Karpas-422 (cell line): ENCODE results near the gene LMO1. TPM values are rescaled to one million over a fixed set of nuclear protein-coding genes. Genes with fewer than 3 reads are reported as not detected.

Source experiments
- DNase-seq: peaks from one replicate; pipeline ENCODE4 v3.0.0-alpha.2; 2015
- H2AFZ ChIP-seq: fragments of 200-600 bp; sonication (generic); 2 replicates; pipeline ENCODE4 v1.6.1; 2014; ENCODE audit warnings: antibody characterized with exemption, low read length, mixed read lengths
- H3K27ac ChIP-seq: fragments of 200-600 bp; sonication (generic); 2 replicates; pipeline ENCODE4 v1.5.1; 2014; ENCODE audit warnings: mild to moderate bottlenecking, low read length, moderate library complexity
- H3K27me3 ChIP-seq: fragments of 200-600 bp; sonication (generic); 2 replicates; pipeline ENCODE4 v1.6.1; 2014; ENCODE audit warnings: low read length, mixed read lengths
- H3K36me3 ChIP-seq: fragments of 200-600 bp; sonication (generic); 2 replicates; pipeline ENCODE4 v1.6.1; 2014; ENCODE audit warnings: low read length, mixed read lengths; ENCODE audit not compliant: insufficient read depth
- H3K4me1 ChIP-seq: fragments of 200-600 bp; sonication (generic); 2 replicates; pipeline ENCODE4 v1.6.1; 2014; ENCODE audit warnings: mild to moderate bottlenecking, low read length, mixed read lengths
- H3K4me2 ChIP-seq: fragments of 200-600 bp; sonication (generic); 2 replicates; pipeline ENCODE4 v1.6.1; 2014; ENCODE audit warnings: low read length, low read depth, mild to moderate bottlenecking; ENCODE audit not compliant: poor library complexity, severe bottlenecking
- H3K4me3 ChIP-seq: fragments of 200-600 bp; sonication (generic); 2 replicates; pipeline ENCODE4 v1.5.1; 2014; ENCODE audit warnings: mild to moderate bottlenecking, antibody characterized with exemption, low read length, mixed read lengths
- H3K79me2 ChIP-seq: fragments of 200-600 bp; sonication (generic); 2 replicates; pipeline ENCODE4 v1.6.1; 2014; ENCODE audit warnings: mild to moderate bottlenecking, low read length, mixed read lengths
- H3K9ac ChIP-seq: fragments of 200-600 bp; sonication (generic); 2 replicates; pipeline ENCODE4 v1.6.0; 2014; ENCODE audit warnings: low read length
- H3K9me2 ChIP-seq: fragments of 200-600 bp; sonication (generic), shearing (Covaris generic); replicated peaks from 2 replicates; pipeline ENCODE4 v1.6.0; 2014; ENCODE audit warnings: mild to moderate bottlenecking, low read length, moderate library complexity; ENCODE audit not compliant: insufficient read depth
- H3K9me3 ChIP-seq: fragments of 300-700, 200-600 bp; sonication (generic); 2 replicates; pipeline ENCODE4 v1.6.1; 2014; ENCODE audit warnings: low read length, mixed read lengths
- H4K20me1 ChIP-seq: fragments of 200-600 bp; sonication (generic); 2 replicates; pipeline ENCODE4 v1.6.1; 2014; ENCODE audit warnings: mild to moderate bottlenecking, antibody characterized with exemption, low read length, low read depth; ENCODE audit not compliant: insufficient read depth
- total RNA-seq: library from RNA; depleted of rRNA; stranded (reverse); fragments of >200 nt; shearing (Covaris generic); gene quantifications from 2 replicates; pipeline ENCODE4 v1.2.3, GENCODE V29; 2014; ENCODE audit warnings: low replicate concordance

LMO1 gene
- total RNA-seq, 1 experiment from 2014 or later, result not detected

DNA sequence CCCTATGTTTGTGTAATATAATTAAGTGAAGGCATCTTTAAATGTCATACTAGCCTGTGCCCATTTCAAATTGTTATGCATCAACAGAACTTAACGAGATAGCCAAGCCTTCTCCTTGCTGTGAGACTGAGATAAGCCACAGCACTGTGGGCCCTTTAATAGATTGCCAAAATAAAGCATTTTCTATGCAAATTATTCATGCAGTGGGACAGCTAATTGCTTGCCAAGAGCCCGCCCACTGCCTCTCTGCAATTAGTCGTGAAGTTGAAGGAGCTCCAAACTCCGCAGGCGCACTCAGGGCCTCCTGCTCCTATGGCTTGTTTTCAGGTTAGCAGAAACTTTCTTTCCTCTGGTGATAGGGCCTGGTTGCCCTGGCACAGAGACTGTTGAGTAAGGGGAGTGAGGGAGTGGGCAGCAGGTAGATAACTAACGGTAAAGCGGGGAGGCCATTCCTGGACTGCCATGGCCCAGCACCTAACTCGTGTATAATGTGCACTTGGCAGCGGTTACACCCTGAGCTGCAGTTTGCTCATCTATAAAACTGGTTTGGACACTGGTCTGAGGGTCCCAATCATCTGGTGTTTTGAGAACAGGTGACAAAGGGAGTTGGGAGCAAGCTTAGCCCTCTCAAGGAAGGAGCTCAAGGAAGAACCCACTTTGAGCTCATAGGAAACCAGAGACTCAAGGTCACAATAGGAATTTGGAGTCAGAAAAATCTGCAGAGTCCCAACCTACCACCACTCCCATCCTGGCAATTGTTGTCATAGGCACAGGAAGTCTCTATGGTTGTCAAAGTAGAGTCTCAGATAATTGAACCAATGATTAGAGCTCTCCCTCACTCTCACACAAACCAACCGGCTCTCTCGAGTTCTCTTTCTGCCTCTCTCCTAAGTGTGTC, 60.9 kb downstream of the LMO1 start:
- Histone ChIP-seq H3K27me3 (no peaks in the 10 kb centered on the region), H3K27ac (no peak overlapping the region), H3K36me3 (no peaks in the 10 kb centered on the region), H3K9ac (no peak overlapping the region), H3K9me2 (no peaks in the 10 kb centered on the region), H3K4me1 (no peaks in the 10 kb centered on the region), H4K20me1 (no peaks in the 10 kb centered on the region), H3K4me2 (no peak overlapping the region), H3K79me2 (no peaks in the 10 kb centered on the region), H3K9me3 (no peaks in the 10 kb centered on the region), H3K4me3 (no peak overlapping the region), H2AFZ (no peak overlapping the region)
- DNase-seq, result no peak

DNA sequence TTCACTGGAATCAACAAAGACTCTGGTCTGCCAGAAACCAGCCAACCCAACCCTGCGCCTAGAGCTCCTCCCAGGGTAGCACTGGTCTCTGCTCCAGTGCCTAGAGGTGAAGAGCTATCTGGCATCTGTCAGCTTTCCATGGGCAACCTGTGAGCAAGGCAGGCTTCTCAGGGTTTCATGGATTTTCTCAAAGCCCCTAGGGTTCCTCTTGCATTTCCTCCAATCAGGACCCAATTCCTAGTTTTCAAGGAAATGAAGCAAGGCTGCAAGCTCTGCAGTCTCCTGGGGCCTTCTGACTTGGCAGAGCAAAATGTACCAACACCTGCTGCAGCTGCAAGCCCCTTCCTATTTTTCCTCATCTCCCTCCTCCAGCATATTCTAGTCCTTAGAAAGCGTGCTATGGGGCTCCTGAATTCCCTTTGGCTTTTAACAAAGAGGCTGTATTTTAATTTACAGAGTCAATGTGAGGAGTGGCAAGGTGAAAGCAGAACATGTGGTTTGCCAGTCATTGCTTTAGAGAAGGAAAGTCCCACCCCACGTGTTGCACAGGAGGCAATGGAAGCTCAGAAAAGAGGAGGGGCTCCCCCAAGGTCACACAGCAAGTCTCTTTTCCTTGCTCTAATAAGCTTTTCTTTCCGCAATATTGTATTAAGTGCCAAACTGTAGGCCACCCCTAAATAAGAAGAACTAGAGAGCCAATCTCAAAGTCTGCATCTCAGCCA, 61.9 kb downstream of the LMO1 start:
- Histone ChIP-seq H3K27me3 (no peaks in the 10 kb centered on the region), H3K4me1 (no peaks in the 10 kb centered on the region), H3K27ac (no peak overlapping the region), H3K36me3 (no peaks in the 10 kb centered on the region), H3K9ac (no peak overlapping the region), H4K20me1 (no peaks in the 10 kb centered on the region), H3K4me3 (no peak overlapping the region), H2AFZ (no peak overlapping the region), H3K79me2 (no peaks in the 10 kb centered on the region), H3K4me2 (no peak overlapping the region), H3K9me3 (no peaks in the 10 kb centered on the region), H3K9me2 (no peaks in the 10 kb centered on the region)
- no peak for DNase-seq

DNA sequence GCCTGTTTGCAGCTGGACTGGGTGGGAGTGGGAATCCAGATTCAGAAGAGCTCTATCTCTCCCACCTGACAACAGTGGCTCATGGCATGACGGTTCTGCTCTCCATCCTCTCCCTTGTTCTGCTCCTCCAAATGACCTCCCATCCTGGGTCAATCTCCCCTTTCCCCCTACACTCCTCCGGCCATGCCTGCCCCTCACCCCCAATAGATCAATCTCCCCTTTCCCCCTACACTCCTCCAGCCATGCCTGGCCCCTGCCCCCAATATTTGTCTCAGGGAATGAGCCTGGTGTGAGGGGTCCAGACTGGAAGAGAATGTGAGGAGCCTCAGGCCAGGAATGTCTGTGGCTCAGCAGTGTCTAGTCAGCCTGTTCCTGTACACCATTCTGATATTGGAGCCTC, 64.0 kb downstream of the LMO1 start:
- Histone ChIP-seq H3K27me3 (no peaks in the 10 kb centered on the region), H2AFZ (no peak overlapping the region), H3K4me3 (no peak overlapping the region)

DNA sequence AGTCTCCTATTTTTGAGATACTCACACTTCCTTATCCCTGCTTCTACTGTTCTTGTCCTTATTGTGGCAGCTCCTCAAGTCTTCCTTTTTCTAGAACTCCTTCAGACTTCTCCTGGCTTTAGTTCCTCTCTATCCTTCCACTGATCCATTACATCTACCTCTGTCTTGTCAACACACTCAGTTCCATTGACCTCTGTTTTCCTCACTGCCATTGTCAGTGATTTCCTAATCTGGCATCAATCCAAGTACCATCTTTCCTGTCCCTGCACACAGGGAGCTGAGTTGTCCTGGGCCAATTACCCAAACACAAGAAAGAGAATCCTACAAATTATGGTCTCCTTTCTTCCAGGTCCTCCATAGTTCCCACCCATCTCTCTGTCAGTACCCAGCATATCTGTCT, 66.9 kb downstream of the LMO1 start:
- H3K27me3 ChIP-seq, result no peaks in the 10 kb centered on the region
- H3K9me2 ChIP-seq, result no peaks in the 10 kb centered on the region
- H4K20me1 ChIP-seq, result no peaks in the 10 kb centered on the region
- H3K79me2 ChIP-seq, result no peaks in the 10 kb centered on the region
- no peaks in the 10 kb centered on the region for H3K9me3 ChIP-seq
- H3K27ac ChIP-seq, result no peak overlapping the region
- no peak overlapping the region for H2AFZ ChIP-seq
- H3K9ac ChIP-seq, result no peak overlapping the region
- H3K4me2 ChIP-seq, result no peak overlapping the region
- no peak overlapping the region for H3K4me3 ChIP-seq
- no peak for DNase-seq
- H3K36me3 ChIP-seq, result no peaks in the 10 kb centered on the region
- H3K4me1 ChIP-seq, result no peaks in the 10 kb centered on the region

More for the DNA sequence above, 64.0 kb downstream of the LMO1 start:
- no peaks in the 10 kb centered on the region for H3K9me3 ChIP-seq
- DNase-seq, result no peak
- no peak overlapping the region for H3K4me2 ChIP-seq
- H3K9ac ChIP-seq, result no peak overlapping the region
- no peaks in the 10 kb centered on the region for H3K9me2 ChIP-seq
- H3K36me3 ChIP-seq, result no peaks in the 10 kb centered on the region
- no peaks in the 10 kb centered on the region for H3K79me2 ChIP-seq
- H4K20me1 ChIP-seq, result no peaks in the 10 kb centered on the region
- no peak overlapping the region for H3K27ac ChIP-seq
- H3K4me1 ChIP-seq, result no peaks in the 10 kb centered on the region

DNA sequence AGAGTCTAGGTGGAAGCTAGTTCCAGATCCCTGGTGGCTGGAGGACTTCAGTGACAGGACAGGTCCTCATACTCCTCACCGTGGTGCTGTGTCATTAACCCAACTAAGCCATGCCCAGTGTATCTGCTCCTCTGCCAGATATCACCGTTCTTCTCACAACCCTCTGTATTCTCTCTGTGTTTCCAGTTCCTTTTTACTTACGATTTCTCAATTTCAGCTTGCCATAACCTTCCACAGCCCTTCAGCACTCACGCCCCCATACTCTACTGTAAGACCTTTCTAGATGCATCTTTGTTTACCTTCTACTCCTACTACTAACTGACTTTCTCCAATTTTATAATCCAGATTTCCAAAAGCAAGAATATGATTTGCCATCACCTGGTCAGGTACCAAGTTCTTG, 68.7 kb downstream of the LMO1 start:
- Histone ChIP-seq H3K79me2 (no peaks in the 10 kb centered on the region), H3K4me3 (no peak overlapping the region), H3K36me3 (no peaks in the 10 kb centered on the region), H3K9ac (no peak overlapping the region), H3K27me3 (no peaks in the 10 kb centered on the region), H3K4me1 (no peaks in the 10 kb centered on the region), H3K9me3 (no peaks in the 10 kb centered on the region), H2AFZ (no peak overlapping the region), H3K27ac (no peak overlapping the region), H3K9me2 (no peaks in the 10 kb centered on the region), H4K20me1 (no peaks in the 10 kb centered on the region), H3K4me2 (no peak overlapping the region)
- no peak for DNase-seq

DNA sequence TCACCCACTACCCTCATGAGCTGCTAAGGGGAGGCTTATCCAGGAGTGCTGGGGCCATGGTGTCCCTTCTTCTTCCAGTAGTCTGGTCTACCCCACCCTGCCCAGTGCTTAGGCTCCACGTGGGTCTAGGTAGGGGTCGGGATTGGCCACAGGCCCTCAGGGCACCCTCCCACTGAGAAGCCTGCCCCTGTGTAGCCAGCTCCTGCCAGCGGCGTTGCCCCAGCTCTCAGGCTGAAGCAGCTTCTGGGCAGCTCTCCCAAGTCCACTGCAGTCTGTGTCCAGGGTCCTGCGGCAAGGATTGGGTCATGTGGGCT, 70.8 kb downstream of the LMO1 start:
- H3K4me2 ChIP-seq, result no peak overlapping the region
- H4K20me1 ChIP-seq, result no peaks in the 10 kb centered on the region
- no peaks in the 10 kb centered on the region for H3K9me2 ChIP-seq
- no peaks in the 10 kb centered on the region for H3K9me3 ChIP-seq
- no peak overlapping the region for H3K4me3 ChIP-seq
- no peak overlapping the region for H3K9ac ChIP-seq
- DNase-seq, result no peak
- H2AFZ ChIP-seq, result no peak overlapping the region
- no peaks in the 10 kb centered on the region for H3K36me3 ChIP-seq
- no peak overlapping the region for H3K27ac ChIP-seq
- H3K4me1 ChIP-seq, result no peaks in the 10 kb centered on the region
- no peaks in the 10 kb centered on the region for H3K27me3 ChIP-seq
- no peaks in the 10 kb centered on the region for H3K79me2 ChIP-seq

DNA sequence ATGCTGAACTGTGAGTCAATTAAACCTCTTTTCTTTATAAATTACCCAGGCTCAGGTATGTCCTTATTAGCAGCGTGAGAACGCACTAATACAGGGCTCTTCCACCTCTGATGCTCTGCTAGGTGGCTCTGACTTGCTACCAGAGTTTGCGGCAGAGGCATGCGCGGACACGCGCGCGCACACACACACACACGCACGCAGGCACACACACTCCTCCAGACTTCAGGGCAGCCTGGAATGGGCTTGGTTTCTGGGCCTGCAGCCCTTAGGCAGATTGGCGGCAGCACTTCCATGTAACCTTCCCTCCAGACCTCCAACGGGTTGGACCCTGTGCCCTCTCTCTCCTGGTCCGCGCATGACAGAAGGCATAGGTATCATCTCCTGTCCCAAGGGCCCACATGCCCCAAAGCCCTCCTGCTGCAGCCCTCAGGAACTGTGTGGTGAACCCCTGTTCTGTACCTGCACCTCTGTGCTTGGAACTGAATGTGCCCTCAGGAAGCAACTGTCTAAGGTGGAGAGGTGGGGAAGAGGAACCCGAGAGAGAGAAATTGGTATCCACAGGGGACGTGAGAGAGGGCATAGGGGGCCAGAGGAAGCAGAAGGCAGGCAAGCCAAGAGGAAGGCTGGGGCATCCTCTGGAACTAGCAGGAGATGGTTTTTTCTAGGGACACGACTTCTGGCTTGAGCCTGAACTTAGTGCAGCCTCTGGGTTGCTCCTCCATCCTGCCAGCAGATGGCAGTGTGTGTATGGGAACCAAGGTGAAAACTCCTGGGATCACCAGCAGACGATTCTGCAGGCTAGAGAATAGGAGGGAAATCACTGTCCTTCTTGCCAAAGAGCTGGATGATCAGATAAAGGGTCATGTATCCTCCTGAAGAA, 71.4 kb downstream of the LMO1 start:
- no peak overlapping the region for H2AFZ ChIP-seq
- no peak overlapping the region for H3K4me2 ChIP-seq

DNA sequence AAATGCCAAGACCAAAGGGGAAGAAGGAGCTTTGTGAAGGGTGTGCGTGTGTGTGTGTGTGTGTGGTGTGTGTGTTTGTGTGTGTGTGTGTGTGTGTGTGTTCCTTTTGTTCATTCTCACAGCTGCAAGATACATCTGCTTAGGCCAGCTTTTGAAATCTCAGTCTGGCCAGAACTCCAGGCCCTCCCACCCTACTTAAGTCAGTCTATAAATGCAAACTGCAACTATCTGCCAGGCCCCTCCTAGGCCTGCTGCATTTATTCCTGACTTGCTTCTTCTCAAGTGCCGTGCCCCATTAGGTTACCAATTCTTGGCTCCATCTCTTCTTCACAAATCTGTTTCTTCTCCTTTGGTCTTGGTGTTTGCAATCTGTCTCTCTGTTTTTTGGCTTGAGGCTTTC, 73.2 kb downstream of the LMO1 start:
- no peaks in the 10 kb centered on the region for H4K20me1 ChIP-seq
- no peaks in the 10 kb centered on the region for H3K9me2 ChIP-seq
- H3K79me2 ChIP-seq, result no peaks in the 10 kb centered on the region
- H3K36me3 ChIP-seq, result no peaks in the 10 kb centered on the region
- no peaks in the 10 kb centered on the region for H3K9me3 ChIP-seq
- no peak overlapping the region for H3K4me3 ChIP-seq
- no peak overlapping the region for H3K27ac ChIP-seq
- H2AFZ ChIP-seq, result no peak overlapping the region
- H3K9ac ChIP-seq, result no peak overlapping the region
- H3K4me1 ChIP-seq, result no peaks in the 10 kb centered on the region
- no peak for DNase-seq
- no peaks in the 10 kb centered on the region for H3K27me3 ChIP-seq
- H3K4me2 ChIP-seq, result no peak overlapping the region

More for the DNA sequence above, 71.4 kb downstream of the LMO1 start:
- no peaks in the 10 kb centered on the region for H3K9me3 ChIP-seq
- no peaks in the 10 kb centered on the region for H3K4me1 ChIP-seq
- H4K20me1 ChIP-seq, result no peaks in the 10 kb centered on the region
- no peaks in the 10 kb centered on the region for H3K9me2 ChIP-seq
- H3K9ac ChIP-seq, result no peak overlapping the region
- H3K27me3 ChIP-seq, result no peaks in the 10 kb centered on the region
- DNase-seq, result peak; percentile 74
- no peaks in the 10 kb centered on the region for H3K36me3 ChIP-seq
- no peaks in the 10 kb centered on the region for H3K79me2 ChIP-seq
- H3K4me3 ChIP-seq, result no peak overlapping the region
- H3K27ac ChIP-seq, result no peak overlapping the region
